DMS153 (cell line): ENCODE measurements around the gene PIGQ.
A peak's percentile ranks its signal among the peaks of the same experiment; 100 is the strongest.

Experiments
- DNase-seq: peaks from one replicate; lab custom pipeline; 2025; lab: John Stamatoyannopoulos, UW

Gene PIGQ

DNA sequence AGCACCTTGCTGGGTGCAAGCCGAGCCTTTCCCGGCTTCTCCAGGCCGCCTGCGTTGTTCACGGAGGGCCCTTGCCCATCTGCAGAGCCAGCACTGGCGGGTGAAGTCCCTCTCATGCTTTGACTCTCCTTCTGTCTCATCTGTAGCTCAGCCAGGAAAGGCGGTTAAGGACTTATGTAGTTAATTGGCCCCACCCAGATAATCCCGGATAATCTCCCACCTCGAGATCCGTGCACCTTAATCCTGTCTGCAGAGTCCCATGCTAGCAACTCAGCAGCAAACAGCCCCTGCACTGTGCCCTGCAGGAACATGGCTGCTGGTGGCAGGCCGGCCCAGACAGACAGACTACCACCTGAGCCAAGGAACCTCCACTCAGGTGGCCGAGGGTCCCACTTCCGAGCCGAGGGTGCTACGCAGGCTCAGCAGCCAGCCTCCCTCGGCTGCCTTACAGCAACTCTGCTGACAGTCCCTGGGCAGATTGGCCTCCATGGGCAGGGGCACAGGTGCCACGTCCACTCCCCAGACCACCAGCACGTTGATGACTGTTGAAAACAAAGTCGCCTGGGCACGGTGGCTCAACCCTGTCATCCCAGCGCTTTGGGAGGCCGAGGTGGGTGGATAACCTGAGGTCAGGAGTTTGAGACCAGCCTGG lies 37.0 kb downstream of the PIGQ start:
- no peak for DNase-seq

DNA sequence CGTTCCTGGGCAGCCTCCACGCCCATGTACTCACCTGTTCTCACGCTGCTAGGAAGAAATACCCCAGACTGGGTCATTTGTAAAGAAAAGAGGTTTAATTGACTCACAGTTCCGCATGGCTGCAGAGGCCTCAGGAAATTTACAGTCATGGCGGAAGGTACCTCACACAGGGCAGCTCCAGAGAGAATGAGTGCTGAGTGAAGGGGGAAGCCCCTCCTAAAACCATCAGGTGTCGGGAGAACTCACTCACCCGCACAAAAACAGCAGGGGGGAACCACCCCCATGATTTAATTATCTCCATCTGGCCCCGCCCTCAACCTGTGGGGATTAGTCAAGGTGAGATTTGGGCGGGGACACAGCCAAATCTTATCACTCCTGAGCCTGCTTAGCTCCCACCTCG lies 38.3 kb downstream of the PIGQ start:
- DNase-seq: no peak

DNA sequence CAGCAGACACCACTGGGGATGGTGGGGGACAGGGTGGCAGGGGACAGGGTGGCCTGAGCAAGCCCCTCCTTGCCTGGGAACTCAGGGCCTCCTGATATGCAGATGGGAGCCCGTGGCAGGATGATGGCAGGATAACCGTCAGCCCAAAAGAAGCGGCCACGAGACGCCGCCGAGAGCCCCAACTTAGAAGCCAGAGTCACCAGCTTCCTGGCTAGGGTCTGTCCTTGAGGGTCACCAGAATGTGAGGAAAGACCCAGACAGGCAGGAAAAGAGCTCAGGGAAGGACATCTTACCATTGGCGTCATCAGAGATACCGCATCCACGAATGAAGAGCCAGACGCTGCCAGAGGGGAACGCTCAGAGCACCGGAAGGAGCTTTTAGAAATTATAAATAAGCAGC lies 39.5 kb downstream of the PIGQ start:
- no peak for DNase-seq

DNA sequence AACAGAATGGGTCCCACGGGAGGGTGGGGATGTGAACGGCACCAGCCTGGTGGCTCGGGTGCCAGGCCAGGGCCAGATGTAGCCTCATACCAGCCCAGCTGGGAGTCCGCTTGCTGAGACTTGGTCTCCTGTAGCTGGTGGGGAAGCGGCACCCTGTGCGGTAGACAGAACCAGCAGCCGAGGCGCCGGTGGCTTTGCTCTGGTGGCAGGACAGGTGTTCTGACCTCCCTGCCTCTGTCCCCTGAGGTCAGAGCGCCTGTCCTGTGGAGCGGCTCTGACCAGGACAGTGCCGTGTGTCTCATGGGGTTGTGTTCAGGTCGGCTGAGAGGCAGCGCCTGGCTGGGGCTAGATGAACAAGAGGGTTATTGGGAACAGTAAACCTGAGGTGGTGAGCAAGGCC lies 40.2 kb downstream of the PIGQ start:
- no peak for DNase-seq

DNA sequence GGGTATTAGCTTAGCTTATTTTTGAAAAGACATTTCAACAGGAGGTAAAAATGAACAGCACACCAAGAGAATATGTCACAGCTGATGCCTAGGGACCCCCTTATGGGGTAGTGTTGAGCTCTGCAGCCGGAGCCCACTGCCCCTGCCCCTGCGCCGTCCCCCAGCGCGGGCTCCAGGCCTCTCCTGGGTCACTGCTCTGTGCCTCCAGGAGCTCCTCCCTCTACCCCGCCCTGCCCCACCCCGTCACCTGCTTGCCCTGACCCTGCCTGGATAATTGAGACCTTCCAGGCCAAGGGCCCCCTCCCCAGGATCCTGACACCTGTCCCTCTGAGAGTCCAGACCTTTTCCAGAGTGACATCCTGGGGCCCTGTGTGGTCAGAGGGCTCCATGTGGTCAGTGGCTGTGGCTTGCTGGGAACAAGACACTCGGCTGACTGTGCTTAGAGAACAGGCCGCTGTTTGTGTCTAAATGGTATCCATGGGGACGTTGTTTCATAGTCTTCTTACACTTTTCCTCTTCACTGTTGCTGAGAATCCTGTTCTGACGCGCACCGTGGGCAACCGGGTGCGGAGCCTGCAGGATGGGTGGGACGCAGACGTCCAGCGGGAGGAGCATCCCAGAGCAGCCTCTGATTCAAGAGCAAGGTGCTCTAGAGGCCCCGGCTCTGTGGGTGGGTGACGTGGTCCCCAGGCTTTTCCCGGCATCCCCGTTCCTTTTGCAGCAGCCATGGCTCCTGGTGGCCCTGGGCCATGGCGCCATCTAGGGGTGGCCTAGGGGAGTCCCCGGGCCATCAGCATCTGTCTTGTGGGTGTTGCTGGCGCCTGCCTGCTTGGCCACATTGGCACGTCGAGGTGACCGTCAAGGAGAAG lies 41.0 kb downstream of the PIGQ start:
- DNase-seq: peak; percentile 21

DNA sequence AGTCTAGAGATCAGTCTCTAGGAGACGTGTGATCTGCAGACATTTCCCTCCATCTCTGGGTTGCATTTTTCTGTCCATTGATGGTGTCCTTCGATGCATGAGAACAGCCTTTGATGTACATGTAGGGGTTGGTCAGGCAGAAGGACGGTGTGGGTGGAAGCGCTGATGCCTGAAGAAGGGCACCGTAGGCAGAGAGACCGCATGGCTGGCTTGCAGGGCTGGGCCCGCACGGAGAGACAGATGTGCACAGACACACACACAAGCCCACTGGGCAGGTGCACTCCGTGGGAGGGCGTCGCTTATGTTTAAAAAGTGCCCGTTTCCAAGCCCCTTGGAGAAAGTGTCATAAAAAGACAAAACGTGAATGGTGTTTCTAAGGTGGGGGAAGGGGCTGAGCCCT lies 45.4 kb downstream of the PIGQ start:
- no peak for DNase-seq

DNA sequence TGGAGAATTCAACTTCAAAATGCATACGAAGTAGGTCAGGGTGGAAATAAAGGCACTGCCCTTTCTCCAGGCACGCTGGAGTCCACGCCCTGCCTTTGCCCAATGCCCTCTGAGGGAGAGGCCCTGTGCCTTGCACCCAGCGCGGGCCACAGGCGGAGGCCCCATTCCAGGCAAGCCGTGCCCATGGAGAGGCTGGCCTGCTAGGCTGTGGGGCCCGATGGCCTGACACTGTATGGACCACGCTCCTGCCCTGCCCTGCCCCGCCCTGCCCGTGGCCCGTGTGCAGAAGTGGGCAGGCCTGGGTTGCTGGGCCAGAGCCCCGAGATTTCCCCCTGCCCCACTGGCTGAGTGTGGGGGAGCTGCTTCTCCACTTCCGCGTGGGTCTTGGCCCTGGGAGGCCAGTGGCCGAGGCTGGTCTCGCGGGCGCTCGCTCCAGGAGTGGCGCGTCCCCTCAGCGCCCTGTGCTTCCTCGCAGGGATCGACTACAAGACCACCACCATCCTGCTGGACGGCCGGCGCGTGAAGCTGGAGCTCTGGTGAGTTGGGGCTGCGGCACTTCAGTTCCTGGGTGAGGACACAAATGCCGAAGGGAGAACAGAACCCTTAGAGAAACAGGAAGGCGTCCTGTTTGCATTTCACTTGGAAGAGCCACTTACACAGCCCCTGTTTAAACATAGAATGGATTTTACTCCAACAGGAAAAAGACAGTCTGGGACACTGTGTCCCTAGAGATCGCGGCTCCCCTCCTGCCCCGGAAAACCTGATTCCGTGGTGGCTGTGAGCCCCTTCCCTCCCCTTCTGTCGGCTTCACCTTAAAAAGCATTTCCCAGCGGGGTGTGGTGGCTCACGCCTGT lies 47.2 kb downstream of the PIGQ start:
- DNase-seq: peak; percentile 83

DNA sequence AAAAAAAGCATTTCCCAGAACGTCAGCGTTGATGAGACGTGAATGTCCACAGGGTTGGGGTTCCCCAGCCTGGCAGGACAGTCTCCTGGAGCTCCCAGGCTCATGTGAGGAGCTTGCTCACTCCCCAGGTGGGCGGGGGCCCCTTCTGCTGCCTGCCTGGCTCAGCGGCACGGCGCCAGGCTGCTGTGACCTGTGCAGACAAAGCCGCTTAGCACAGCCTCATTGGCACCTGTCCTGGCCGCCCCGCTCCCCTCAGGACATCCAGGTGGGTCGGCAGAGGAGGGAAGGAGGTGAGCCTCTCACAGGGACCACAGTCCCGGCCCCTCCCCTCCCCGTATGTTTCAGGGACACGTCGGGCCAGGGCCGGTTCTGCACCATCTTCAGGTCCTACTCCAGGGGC lies 48.1 kb downstream of the PIGQ start:
- no peak for DNase-seq

DNA sequence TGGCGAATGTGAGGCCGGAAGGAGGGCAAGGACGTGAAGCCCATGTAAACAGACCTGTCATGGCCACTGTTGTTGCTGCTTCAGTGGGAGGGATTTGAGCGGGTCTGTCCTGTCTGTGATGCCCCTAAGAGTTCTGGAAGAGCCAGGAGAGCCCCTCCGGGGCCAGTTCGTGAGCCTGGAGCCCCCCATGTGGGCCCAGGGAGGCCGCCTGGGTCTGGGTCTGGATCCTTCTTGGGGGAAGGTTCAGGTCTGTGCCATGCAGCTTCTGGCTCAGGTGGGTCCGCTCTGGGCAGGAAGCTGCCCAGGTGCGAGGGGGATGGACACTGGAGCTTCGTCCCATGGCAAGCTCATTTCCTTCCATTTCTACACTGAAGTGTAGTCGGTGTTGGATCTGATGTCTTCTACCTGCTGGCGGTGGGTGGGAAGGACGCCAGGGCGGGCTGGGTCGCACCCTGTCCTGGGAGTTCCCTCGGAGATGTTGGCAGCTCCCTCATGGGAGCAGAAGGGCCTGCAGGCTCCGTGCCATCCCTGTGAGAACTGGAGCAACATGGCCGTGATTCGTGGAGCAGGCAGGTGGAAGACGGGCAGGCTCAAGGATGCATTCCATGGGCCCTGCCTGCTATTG lies 49.8 kb downstream of the PIGQ start:
- no peak for DNase-seq

DNA sequence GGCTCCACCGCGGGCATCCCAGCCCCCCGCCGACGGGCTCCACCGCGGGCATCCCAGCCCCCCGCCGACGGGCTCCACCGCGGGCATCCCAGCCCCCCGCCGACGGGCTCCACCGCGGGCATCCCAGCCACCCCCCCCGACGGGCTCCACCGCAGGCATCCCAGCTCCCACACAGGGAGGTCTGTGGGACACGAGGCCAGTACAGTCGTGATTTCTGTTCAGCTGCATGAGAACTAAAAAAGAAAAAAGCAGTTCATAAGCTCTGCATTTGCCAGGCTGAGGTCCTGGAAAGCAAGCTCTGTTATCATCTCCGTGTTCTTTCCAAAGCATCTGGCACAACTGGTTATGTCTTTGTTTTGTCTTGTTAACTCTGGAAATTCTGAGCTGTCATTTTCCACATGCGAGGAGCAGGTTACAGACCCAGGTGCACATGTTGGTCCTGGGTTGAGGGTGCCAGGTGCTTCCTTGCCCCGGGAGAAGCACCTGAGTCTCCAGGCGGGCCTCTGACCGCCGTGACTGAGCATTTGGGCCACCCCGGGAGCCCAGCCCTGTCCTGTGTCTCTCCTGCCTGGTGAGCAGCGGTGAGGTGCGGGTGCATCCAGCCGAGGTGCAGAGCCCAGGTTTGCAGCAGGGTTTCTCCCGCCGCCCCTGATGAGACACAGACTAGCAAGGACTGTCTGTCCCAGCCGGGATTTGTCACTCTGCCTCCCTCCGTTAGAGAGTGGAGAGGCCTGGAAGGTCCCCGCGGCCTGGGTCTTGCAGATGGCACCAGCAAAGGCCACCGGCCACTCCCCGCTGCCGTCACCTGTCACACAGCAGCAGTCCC lies 51.1 kb downstream of the PIGQ start:
- DNase-seq: no peak

DNA sequence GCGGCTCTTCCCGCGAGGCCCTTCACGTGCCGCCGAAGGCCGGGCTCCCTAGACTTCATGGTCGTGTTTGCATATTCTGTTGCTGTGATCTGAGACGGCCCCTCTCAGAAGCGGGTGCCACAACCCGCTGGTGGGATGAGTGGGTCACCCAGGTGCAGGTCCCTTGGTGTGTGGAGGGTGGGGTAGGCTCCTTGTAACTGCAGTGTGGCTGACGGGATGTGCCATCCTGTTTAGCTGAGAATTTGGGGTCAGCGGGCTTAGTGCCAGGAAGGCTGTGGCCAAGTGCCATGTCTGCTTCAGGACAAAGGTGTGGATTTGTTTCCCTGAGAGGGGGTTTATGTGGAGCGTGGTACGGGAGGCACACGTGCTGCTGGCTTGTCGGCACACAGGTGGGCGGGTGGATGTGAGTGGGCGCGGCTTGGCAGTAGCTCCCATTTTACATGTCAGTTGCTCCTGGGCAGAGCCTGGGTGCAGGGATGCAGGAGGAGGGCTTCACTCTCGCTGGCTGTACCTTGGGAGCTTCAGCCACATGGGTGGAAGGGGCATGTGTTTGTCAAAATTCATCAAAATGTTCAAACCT lies 51.8 kb downstream of the PIGQ start:
- DNase-seq: peak; percentile 10

DNA sequence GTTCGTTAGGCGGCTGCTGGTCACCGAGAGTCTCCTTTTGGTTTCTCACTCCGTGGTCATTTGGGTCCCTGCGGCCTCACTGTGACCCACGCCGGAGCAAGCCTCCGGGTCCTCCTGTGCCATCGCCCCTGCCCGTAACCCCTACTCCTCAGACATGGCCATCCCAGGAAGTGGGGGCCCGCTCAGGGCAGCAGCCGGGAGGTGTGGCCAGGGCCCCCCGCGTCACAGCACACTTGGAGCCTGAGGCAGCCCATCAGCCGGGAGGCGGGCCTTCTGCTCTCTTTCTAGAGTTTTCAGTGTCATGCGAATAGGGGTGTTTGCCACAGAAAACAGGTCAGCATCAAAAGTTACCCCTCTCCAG lies 53.1 kb downstream of the PIGQ start:
- DNase-seq: no peak

DNA sequence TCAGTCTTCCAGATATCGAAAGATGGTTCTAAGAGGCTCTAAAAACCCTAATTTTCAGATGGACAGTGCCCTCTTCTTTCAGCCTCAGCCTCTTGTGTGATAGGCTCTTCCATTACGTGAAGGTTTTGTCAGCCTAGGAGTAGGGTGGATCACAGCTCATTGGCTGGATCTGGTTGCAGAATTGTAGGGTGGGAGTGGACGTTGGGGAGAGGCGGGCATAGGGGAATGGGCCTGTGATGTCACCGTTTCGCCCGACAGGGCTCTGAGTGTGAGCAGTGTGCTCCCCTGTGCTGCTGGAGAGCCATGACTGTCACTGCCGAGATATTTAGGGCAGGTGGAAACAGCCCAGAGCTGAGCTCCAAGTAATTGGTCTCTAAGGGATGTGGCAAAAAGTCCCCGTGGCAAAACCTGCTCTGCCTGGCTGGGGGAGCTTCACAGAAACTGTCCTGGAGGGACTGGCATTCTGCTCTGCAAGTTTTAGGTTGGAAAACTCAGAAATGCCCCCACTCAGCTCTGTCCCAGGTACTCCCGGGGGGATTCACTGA lies 54.8 kb downstream of the PIGQ start:
- no peak for DNase-seq

DNA sequence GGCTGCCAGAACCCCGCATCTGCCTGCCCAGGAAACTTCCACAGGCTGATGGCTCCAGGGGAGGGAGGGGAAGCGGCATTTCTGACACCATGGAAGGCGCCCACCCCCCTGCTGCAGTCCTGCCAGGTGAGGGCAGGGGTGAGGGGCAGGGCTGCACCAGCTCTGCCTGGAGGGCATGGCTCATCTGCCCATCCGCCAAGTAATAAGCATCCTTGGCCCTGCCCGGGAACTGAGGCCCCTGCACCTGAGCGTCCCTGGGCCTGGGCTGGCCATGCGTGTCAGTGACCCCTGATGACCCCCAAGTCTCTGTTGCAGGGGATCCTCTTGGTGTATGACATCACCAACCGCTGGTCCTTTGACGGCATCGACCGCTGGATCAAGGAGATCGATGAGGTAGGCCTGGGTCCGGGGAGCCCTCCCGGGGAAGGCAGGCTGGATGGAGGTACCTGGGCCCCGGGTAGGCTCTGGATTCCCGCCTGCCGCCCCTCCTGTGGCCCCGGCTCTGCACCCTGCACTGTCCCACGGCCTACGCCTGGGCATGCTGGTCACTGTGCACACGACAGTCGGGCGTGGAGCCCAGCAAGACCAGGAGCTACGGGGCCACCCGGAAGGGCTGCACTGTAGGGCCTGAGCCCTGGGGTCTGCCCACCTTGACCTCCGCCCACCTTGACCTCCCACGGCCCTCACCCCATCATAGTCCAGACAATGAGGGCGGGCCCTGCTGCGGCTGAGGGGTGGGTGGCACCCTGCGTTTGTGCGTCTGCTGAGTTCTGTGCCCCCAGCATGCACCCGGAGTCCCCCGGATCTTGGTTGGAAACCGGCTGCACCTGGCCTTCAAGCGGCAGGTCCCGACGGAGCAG lies 55.6 kb downstream of the PIGQ start:
- no peak for DNase-seq

DNA sequence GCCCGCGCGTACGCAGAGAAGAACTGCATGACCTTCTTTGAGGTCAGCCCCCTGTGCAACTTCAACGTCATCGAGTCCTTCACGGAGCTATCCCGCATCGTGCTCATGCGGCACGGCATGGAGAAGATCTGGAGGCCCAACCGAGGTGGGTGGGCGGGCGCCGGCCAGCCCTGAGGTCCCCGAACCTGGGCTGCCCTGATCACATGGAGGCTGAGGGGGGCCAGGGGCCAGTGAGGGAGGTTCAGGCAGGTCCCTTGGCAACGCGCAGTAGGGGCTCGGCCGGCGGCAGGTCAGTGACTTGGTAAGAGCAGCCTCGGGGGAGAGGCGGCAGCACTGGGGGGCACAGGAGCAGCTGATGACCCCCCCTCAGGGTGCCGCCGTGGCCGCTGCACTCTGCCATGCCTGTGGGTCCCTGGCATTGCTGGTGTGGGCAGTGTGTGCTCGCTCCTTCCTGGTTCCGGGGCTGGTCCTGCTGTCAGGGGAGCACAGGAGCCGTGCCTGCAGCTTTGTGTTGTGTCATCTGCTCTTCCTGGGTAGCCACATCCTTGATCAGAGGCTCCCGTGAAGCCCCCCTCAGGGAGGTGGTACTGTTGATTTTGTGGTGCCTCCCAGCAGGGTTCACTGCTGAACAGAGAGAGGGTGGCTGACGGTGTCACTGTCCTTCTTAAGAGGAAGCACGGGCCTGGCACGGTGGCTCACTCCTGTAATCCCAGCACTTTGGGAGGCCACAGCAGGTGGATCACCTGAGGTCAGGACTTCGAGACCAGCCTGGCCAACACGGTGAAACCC lies 56.4 kb downstream of the PIGQ start:
- DNase-seq: no peak

DNA sequence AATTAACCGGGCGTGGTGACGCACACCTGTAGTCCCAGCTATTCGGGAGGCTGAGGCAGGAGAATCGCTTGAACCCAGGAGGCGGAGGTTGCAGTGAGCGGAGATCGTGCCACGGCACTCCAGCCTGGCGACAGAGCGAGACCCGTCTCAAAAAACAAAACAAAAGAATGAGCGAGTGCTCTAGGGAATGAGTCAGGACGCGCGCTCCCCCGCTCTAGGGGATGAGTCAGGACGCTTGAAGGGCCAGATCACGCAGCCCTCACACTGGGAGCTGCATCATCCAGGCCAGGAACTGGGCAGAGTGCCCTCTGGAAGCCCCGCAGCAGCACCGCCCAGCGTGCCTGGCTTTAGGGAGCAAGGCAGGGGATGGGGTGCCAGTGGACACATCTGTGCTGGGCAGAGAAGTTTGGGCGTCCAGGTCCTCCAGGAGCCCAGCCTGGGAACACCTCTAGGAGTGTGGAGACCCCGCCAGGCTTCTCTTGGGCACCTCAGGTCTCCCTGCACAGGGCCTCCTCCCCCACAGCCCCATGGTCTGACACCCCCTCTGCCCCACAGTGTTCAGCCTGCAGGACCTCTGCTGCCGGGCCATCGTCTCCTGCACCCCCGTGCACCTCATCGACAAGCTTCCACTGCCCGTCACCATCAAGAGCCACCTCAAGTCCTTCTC lies 57.2 kb downstream of the PIGQ start:
- no peak for DNase-seq

DNA sequence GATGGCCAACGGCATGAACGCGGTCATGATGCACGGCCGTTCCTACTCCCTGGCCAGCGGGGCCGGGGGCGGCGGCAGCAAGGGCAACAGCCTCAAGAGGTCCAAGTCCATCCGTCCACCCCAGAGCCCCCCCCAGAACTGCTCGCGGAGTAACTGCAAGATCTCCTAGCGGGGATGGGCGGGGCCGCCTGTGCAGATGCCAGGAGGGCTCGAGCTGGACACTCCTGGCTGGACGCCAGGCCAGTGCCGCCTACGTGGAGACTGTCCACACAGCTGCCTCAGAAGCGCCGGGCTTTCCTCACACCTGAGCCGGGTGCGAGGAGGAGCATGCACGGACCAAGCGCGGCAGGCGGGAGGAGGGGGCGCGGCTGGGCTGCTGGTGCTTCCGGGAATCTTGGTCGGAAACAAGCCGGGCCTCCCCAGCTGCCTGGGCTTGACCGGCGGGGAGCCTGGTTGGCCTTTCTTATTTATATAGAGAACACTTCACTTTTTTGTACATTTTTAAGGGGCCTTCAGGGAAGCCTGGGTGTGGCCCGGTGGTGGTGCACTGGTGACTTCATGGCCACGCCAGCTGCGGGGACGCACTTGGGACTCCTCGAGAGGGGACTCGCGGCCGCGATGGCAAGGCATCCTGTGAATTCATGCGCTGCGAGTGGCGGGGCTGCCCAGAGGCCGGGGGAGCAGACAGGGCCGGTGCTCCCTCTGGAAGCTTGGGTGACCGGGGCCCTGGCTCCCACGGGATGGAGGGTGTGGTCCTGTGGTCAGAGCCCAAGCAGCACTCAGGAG lies 57.9 kb downstream of the PIGQ start:
- peak; percentile 70 for DNase-seq
